Testis (tissue), 2 donors: ENCODE results near the gene SLC7A7.

ENCODE experiments used
- POLR2A ChIP-seq: fragments of 450-650 bp; IDR thresholded peaks from one replicate; pipeline ENCODE4 v1.6.1; 2017; ENCODE audit warnings: antibody characterized with exemption, mild to moderate bottlenecking, moderate library complexity
- TF ChIP-seq, protein P1 (sequence below), 3 experiments: fragments of 450-650 bp in 2 of 3; fragments of 200-600 bp in 1 of 3; sonication (generic) in 1 of 3; IDR thresholded peaks; one replicate each; pipeline ENCODE4 v1.5.1; 2016 to 2019; ENCODE audit warnings: antibody characterized with exemption in 3 of 3, mild to moderate bottlenecking in 2 of 3, moderate library complexity in 1 of 3

GRCh38 chr14:22824711-22825359, 9.6 kb upstream of the SLC7A7 start:
- TF ChIP-seq, protein P1, sequence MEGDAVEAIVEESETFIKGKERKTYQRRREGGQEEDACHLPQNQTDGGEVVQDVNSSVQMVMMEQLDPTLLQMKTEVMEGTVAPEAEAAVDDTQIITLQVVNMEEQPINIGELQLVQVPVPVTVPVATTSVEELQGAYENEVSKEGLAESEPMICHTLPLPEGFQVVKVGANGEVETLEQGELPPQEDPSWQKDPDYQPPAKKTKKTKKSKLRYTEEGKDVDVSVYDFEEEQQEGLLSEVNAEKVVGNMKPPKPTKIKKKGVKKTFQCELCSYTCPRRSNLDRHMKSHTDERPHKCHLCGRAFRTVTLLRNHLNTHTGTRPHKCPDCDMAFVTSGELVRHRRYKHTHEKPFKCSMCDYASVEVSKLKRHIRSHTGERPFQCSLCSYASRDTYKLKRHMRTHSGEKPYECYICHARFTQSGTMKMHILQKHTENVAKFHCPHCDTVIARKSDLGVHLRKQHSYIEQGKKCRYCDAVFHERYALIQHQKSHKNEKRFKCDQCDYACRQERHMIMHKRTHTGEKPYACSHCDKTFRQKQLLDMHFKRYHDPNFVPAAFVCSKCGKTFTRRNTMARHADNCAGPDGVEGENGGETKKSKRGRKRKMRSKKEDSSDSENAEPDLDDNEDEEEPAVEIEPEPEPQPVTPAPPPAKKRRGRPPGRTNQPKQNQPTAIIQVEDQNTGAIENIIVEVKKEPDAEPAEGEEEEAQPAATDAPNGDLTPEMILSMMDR (IDR thresholded peaks at IDR 0.05) = no peak
- TF ChIP-seq POLR2A = no peak
